PC-3 (cell line): ENCODE data around the gene NAA60. TPM values are rescaled to one million over a fixed set of nuclear protein-coding genes. Genes with fewer than 3 reads are reported as not detected.

Experiments
- ATAC-seq: fragments of 200-7000 bp; cut with Tn5 transposase; 2 replicates; pipeline ENCODE4 v1.9.1; 2020; ENCODE audit warnings: mild to moderate bottlenecking, moderate library complexity
- BruUV-seq: library from RNA; stranded (reverse); fragments of 400-500 nt; replicated peaks from 2 replicates; lab custom pipeline; 2021; lab: Mats Ljungman, UMichigan
- CTCF ChIA-PET: fragments of 300-600 bp; sonication (Branson Sonifier 250); formaldehyde crosslinking; loops from one replicate; lab custom pipeline; 2022; ENCODE audit warnings: antibody characterized with exemption; lab: Charles Lee
- POLR2A ChIA-PET: fragments of 300-600 bp; sonication (Branson Sonifier 250); formaldehyde crosslinking; loops from one replicate; lab custom pipeline; 2022; ENCODE audit warnings: antibody characterized with exemption; ENCODE audit not compliant: unreplicated experiment; lab: Charles Lee
- DNase-seq: peaks from one replicate; pipeline ENCODE4 v3.0.0-alpha.2; 2015
- H2AFZ ChIP-seq: fragments of 300-600 bp; sonication (generic); 2 replicates; pipeline ENCODE4 v1.6.0; 2016; ENCODE audit warnings: antibody characterized with exemption, low read length
- H3F3A ChIP-seq: fragments of 300-600 bp; sonication (generic); one replicate; pipeline ENCODE4 v1.6.0; 2017; ENCODE audit warnings: antibody characterized with exemption, low read length, control low read depth, mild to moderate bottlenecking; ENCODE audit not compliant: unreplicated experiment
- H3K27ac ChIP-seq: fragments of 300-600 bp; sonication (generic); 2 replicates; pipeline ENCODE4 v1.5.1; 2016; ENCODE audit warnings: mild to moderate bottlenecking, low read length
- H3K27me3 ChIP-seq: fragments of 300-600 bp; sonication (generic); 2 replicates; pipeline ENCODE4 v1.6.1; 2016; ENCODE audit warnings: low read length, mixed read lengths
- H3K36me3 ChIP-seq: fragments of 300-600 bp; sonication (generic); 2 replicates; pipeline ENCODE4 v1.6.1; 2016; ENCODE audit warnings: low read depth, mixed run types, low read length, mixed read lengths
- H3K4me1 ChIP-seq: fragments of 300-600 bp; sonication (generic); 2 replicates; pipeline ENCODE4 v1.5.1; 2016; ENCODE audit warnings: low read length; ENCODE audit not compliant: insufficient read depth
- H3K4me2 ChIP-seq: fragments of 300-600 bp; sonication (generic); 2 replicates; pipeline ENCODE4 v1.6.0; 2016; ENCODE audit warnings: low read length
- H3K4me3 ChIP-seq: fragments of 300-600 bp; sonication (generic); 2 replicates; pipeline ENCODE4 v1.5.1; 2016; ENCODE audit warnings: mild to moderate bottlenecking, low read length, mixed read lengths
- H3K79me2 ChIP-seq: fragments of 300-600 bp; sonication (generic); 2 replicates; pipeline ENCODE4 v1.6.1; 2017; ENCODE audit warnings: low read length, mixed read lengths
- H3K9ac ChIP-seq: fragments of 300-600 bp; sonication (generic); 2 replicates; pipeline ENCODE4 v1.6.0; 2016; ENCODE audit warnings: mild to moderate bottlenecking, low read length
- H3K9me2 ChIP-seq: fragments of 300-600 bp; sonication (generic); replicated peaks from 2 replicates; pipeline ENCODE4 v1.6.1; 2016; ENCODE audit warnings: mixed run types, low read length, mixed read lengths
- H3K9me3 ChIP-seq: fragments of 300-600 bp; sonication (generic); 2 replicates; pipeline ENCODE4 v1.6.1; 2016; ENCODE audit warnings: low read length, mixed read lengths
- H4K20me1 ChIP-seq: fragments of 300-600 bp; sonication (generic); 2 replicates; pipeline ENCODE4 v1.6.1; 2016; ENCODE audit warnings: low read length, mixed read lengths
- CTCF ChIP-seq: fragments of 300-600 bp; sonication (generic); conservative IDR thresholded peaks from 2 replicates; pipeline ENCODE4 v1.5.1; 2017; ENCODE audit warnings: antibody characterized with exemption, low read depth, mild to moderate bottlenecking, low read length
- EZH2 ChIP-seq: fragments of 300-600 bp; sonication (generic); IDR thresholded peaks from one replicate; pipeline ENCODE4 v1.6.1; 2017; ENCODE audit warnings: antibody characterized with exemption, mild to moderate bottlenecking, low read length; ENCODE audit not compliant: unreplicated experiment
- EZH2phosphoT487 ChIP-seq: fragments of 300-600 bp; sonication (generic); IDR thresholded peaks from 2 replicates; pipeline ENCODE4 v1.6.1; 2018; ENCODE audit warnings: mild to moderate bottlenecking, antibody characterized with exemption, low read length, borderline replicate concordance
- intact Hi-C: fragments of 100-400 bp; cut with micrococcal nuclease; formaldehyde crosslinking; loops from 2 replicates; pipeline ENCODE4 v1.9.0; 2023
- total RNA-seq: library from RNA; depleted of rRNA; stranded (reverse); fragments of >200 nt; gene quantifications from 2 replicates; pipeline ENCODE4 v1.2.3, GENCODE V29; 2014

Gene NAA60
- total RNA-seq, 1 experiment from 2014 or later, result 7.6 TPM

GRCh38 chr16:3514621-3515020 is 71.1 kb downstream of the NAA60 start:
- H3K36me3 ChIP-seq, result no peaks in the 10 kb centered on the region
- no peaks in the 10 kb centered on the region for H3K79me2 ChIP-seq
- no peaks in the 10 kb centered on the region for H3K9me2 ChIP-seq
- no peaks in the 10 kb centered on the region for H4K20me1 ChIP-seq
- H3K9me3 ChIP-seq, result no peaks in the 10 kb centered on the region
- no peak overlapping the region for H2AFZ ChIP-seq
- H3K4me2 ChIP-seq, result no peak overlapping the region
- ChIA-PET POLR2A (no interaction called here), CTCF (no interaction called here)
- no peaks in the 10 kb centered on the region for H3K27me3 ChIP-seq
- ATAC-seq (no peak), DNase-seq (no peak)
- no peak overlapping the region for H3K9ac ChIP-seq
- no peak overlapping the region for H3K4me3 ChIP-seq
- TF ChIP-seq CTCF (no peak), EZH2 (no peak), EZH2phosphoT487 (no peak)
- peaks cover 8% of the 10 kb centered on the region for H3K4me1 ChIP-seq
- no peak overlapping the region for H3K27ac ChIP-seq
- no TSS peak for BruUV-seq
- intact Hi-C loops, result no loop called here
- no peaks in the 10 kb centered on the region for H3F3A ChIP-seq

GRCh38 chr16:3515897-3516296 is 72.4 kb downstream of the NAA60 start:
- no peaks in the 10 kb centered on the region for H3K9me3 ChIP-seq
- no peak for ATAC-seq
- H3K9me2 ChIP-seq, result no peaks in the 10 kb centered on the region
- BruUV-seq, result no TSS peak
- H3K27ac ChIP-seq, result no peak overlapping the region
- H3K4me2 ChIP-seq, result no peak overlapping the region
- ChIA-PET CTCF (no interaction called here), POLR2A (no interaction called here)
- TF ChIP-seq EZH2phosphoT487, result no peak
- TF ChIP-seq CTCF, result no peak
- TF ChIP-seq EZH2, result no peak
- H2AFZ ChIP-seq, result no peak overlapping the region
- peaks cover 11% of the 10 kb centered on the region for H3K4me1 ChIP-seq
- H3K79me2 ChIP-seq, result no peaks in the 10 kb centered on the region
- no peaks in the 10 kb centered on the region for H4K20me1 ChIP-seq
- H3K27me3 ChIP-seq, result no peaks in the 10 kb centered on the region
- DNase-seq, result no peak
- intact Hi-C loops, result no loop called here
- H3K4me3 ChIP-seq, result no peak overlapping the region
- H3F3A ChIP-seq, result no peaks in the 10 kb centered on the region
- no peaks in the 10 kb centered on the region; the same call in 1 of the 2 replicates for H3K36me3 ChIP-seq
- H3K9ac ChIP-seq, result no peak overlapping the region

GRCh38 chr16:3518292-3518985 is 75.0 kb downstream of the NAA60 start:
- Histone ChIP-seq H3K4me2 (no peak overlapping the region), H3K9me3 (no peaks in the 10 kb centered on the region), H3K36me3 (no peaks in the 10 kb centered on the region; the same call in 1 of the 2 replicates), H3K79me2 (no peaks in the 10 kb centered on the region), H3K27me3 (no peaks in the 10 kb centered on the region), H3K27ac (no peak overlapping the region), H3K9me2 (no peaks in the 10 kb centered on the region), H3K4me3 (no peak overlapping the region), H3K9ac (no peak overlapping the region), H3K4me1 (peaks cover 11% of the 10 kb centered on the region), H2AFZ (no peak overlapping the region), H3F3A (no peaks in the 10 kb centered on the region), H4K20me1 (no peaks in the 10 kb centered on the region)
- ChIA-PET POLR2A (no interaction called here), CTCF (no interaction called here)
- no peak for TF ChIP-seq EZH2
- no peak for TF ChIP-seq CTCF
- no peak for TF ChIP-seq EZH2phosphoT487
- no TSS peak for BruUV-seq
- DNase-seq (no peak), ATAC-seq (no peak)
- intact Hi-C loops, result no loop called here
